PC-9 (cell line): ENCODE results near the gene PPP1CB. TPM values are rescaled to one million over a fixed set of nuclear protein-coding genes. Genes with fewer than 3 reads are reported as not detected.

Experiments used
- BruUV-seq: library from RNA; stranded (reverse); fragments of 400-500 nt; replicated peaks from 2 replicates; lab custom pipeline; 2021; lab: Mats Ljungman, UMichigan
- CTCF ChIA-PET: fragments of 300-600 bp; sonication (Branson Sonifier 250); formaldehyde crosslinking; loops from one replicate; lab custom pipeline; 2022; ENCODE audit warnings: antibody characterized with exemption; lab: Charles Lee
- POLR2A ChIA-PET: fragments of 300-600 bp; sonication (Branson Sonifier 250); formaldehyde crosslinking; loops from one replicate; lab custom pipeline; 2022; ENCODE audit warnings: antibody characterized with exemption; ENCODE audit not compliant: unreplicated experiment; lab: Charles Lee
- DNase-seq, 2 experiments: peaks; one replicate each; pipeline versions ENCODE4 v3.0.0 to v3.0.0-alpha.2; 2015 to 2022; ENCODE audit warnings: mixed read lengths in 1 of 2
- H2AFZ ChIP-seq: fragments of 200-600 bp; sonication (generic); 2 replicates; pipeline ENCODE4 v1.8.1; 2017; ENCODE audit warnings: antibody characterized with exemption
- H3F3A ChIP-seq: fragments of 200-600 bp; sonication (generic); 2 replicates; pipeline ENCODE4 v1.8.1; 2017; ENCODE audit warnings: antibody characterized with exemption, mild to moderate bottlenecking, low read depth; ENCODE audit not compliant: insufficient read depth
- H3K27ac ChIP-seq: fragments of 200-600 bp; sonication (generic); 2 replicates; pipeline ENCODE4 v1.6.1; 2016; ENCODE audit warnings: mixed run types
- H3K27me3 ChIP-seq: fragments of 200-600 bp; sonication (generic); 2 replicates; pipeline ENCODE4 v1.6.1; 2016; ENCODE audit warnings: low read depth, mixed run types; ENCODE audit not compliant: insufficient read depth
- H3K36me3 ChIP-seq: fragments of 200-600 bp; sonication (generic); 2 replicates; pipeline ENCODE4 v1.6.1; 2016; ENCODE audit warnings: low read depth, mixed run types
- H3K4me1 ChIP-seq: fragments of 200-600 bp; sonication (generic); replicated peaks from 2 replicates; pipeline ENCODE4 v1.6.1; 2016; ENCODE audit warnings: mixed run types; ENCODE audit not compliant: insufficient read depth
- H3K4me2 ChIP-seq: fragments of 200-600 bp; sonication (generic); 2 replicates; pipeline ENCODE4 v1.6.1; 2017; ENCODE audit warnings: mixed run types
- H3K4me3 ChIP-seq: fragments of 200-600 bp; sonication (generic); 2 replicates; pipeline ENCODE4 v1.6.1; 2016; ENCODE audit warnings: mixed run types
- H3K79me2 ChIP-seq: fragments of 200-600 bp; sonication (generic); 2 replicates; pipeline ENCODE4 v1.6.1; 2017; ENCODE audit warnings: low read depth, mixed run types
- H3K9me2 ChIP-seq: fragments of 200-600 bp; sonication (generic); 2 replicates; pipeline ENCODE4 v1.8.1; 2017; ENCODE audit warnings: mild to moderate bottlenecking; ENCODE audit not compliant: insufficient read depth
- H3K9me3 ChIP-seq: fragments of 200-600 bp; sonication (generic); 2 replicates; pipeline ENCODE4 v1.8.1; 2016; ENCODE audit warnings: low read depth; ENCODE audit not compliant: insufficient read depth
- H4K20me1 ChIP-seq: fragments of 200-600 bp; sonication (generic); 2 replicates; pipeline ENCODE4 v1.8.1; 2017; ENCODE audit not compliant: insufficient read depth
- CTCF ChIP-seq: fragments of 200-600 bp; sonication (generic); conservative IDR thresholded peaks from 2 replicates; pipeline ENCODE4 v1.6.1; 2017; ENCODE audit warnings: mixed run types, antibody characterized with exemption, mild to moderate bottlenecking, moderate library complexity
- EZH2 ChIP-seq: fragments of 200-600 bp; sonication (generic); IDR thresholded peaks from 2 replicates; pipeline ENCODE4 v1.8.0; 2017; ENCODE audit warnings: antibody characterized with exemption, low read depth
- intact Hi-C: fragments of 100-400 bp; cut with micrococcal nuclease; formaldehyde crosslinking; loops from one replicate; pipeline ENCODE4 v1.10.0; 2022; ENCODE audit not compliant: unreplicated experiment
- total RNA-seq: library from RNA; stranded (reverse); gene quantifications from 2 replicates; pipeline ENCODE4 v1.2.3, GENCODE V29; 2021

Gene PPP1CB
- total RNA-seq, 1 experiment from 2014 or later, result 231 TPM

- Histone ChIP-seq H3K4me3 (no peak overlapping the region), H3K79me2 (peaks cover 30% of the 10 kb centered on the region), H3K36me3 (no peaks in the 10 kb centered on the region), H3K27ac (no peak overlapping the region), H4K20me1 (no peaks in the 10 kb centered on the region), H3K4me2 (no peak overlapping the region), H3K4me1 (peaks cover 19% of the 10 kb centered on the region), H3F3A (peaks cover 25% of the 10 kb centered on the region), H3K9me2 (no peaks in the 10 kb centered on the region), H3K27me3 (no peaks in the 10 kb centered on the region), H2AFZ (no peak overlapping the region), H3K9me3 (no peaks in the 10 kb centered on the region)
- intact Hi-C loops, result no loop called here
- TF ChIP-seq CTCF (no peak), EZH2 (no peak)
- no peak for DNase-seq
- ChIA-PET POLR2A (interaction anchor here (0.7 kb wide), 1 partner anchor 21 kb away, joined by 4 read pairs; no protein-coding TSS in a partner anchor), CTCF (no interaction called here)
- no TSS peak for BruUV-seq
Observed at GRCh38 chr2:28748176-28748575, 3.5 kb upstream of the PPP1CB start.

GRCh38 chr2:28748941-28749340, 2.7 kb upstream of the PPP1CB start:
- POLR2A ChIA-PET, result no interaction called here
- Histone ChIP-seq H3K36me3 (no peaks in the 10 kb centered on the region), H3K79me2 (peaks cover 38% of the 10 kb centered on the region), H3K27me3 (no peaks in the 10 kb centered on the region), H3K27ac (no peak overlapping the region), H2AFZ (no peak overlapping the region), H4K20me1 (0 out of 2 replicates have a peak, but pooled peaks cover 3% of the 10 kb centered on the region), H3F3A (peaks cover 25% of the 10 kb centered on the region), H3K4me3 (no peak overlapping the region), H3K9me2 (no peaks in the 10 kb centered on the region), H3K9me3 (no peaks in the 10 kb centered on the region), H3K4me1 (peaks cover 19% of the 10 kb centered on the region), H3K4me2 (no peak overlapping the region)
- no TSS peak for BruUV-seq
- intact Hi-C loops, result no loop called here
- DNase-seq, result no peak
- TF ChIP-seq EZH2 (no peak), CTCF (no peak)
- CTCF ChIA-PET, result no interaction called here

- Histone ChIP-seq H2AFZ (no peak overlapping the region), H3F3A (peaks cover 25% of the 10 kb centered on the region), H3K9me3 (no peaks in the 10 kb centered on the region), H3K36me3 (no peaks in the 10 kb centered on the region), H4K20me1 (peaks cover 6% of the 10 kb centered on the region; the same call in 1 of the 2 replicates), H3K27ac (peak overlapping the region; percentile 90; the same call in 1 of the 2 replicates), H3K4me2 (peak overlapping the region; percentile 98), H3K4me1 (peaks cover 24% of the 10 kb centered on the region), H3K9me2 (no peaks in the 10 kb centered on the region), H3K79me2 (peaks cover 44% of the 10 kb centered on the region), H3K27me3 (no peaks in the 10 kb centered on the region), H3K4me3 (no peak overlapping the region)
- POLR2A ChIA-PET, result no interaction called here
- no peak for DNase-seq
- BruUV-seq, result no TSS peak
- intact Hi-C loops, result no loop called here
- no peak for TF ChIP-seq CTCF
- CTCF ChIA-PET, result no interaction called here
Observed at GRCh38 chr2:28749526-28749925, 2.1 kb upstream of the PPP1CB start.
